HG03196 (cell line): ENCODE measurements around the gene CORO1C.
"Not testable (repeated sequence)": the region's sequence is repeated elsewhere in the genome, so short reads cannot be mapped to it uniquely, and the experiment has no call there.

ENCODE experiments used
- ATAC-seq: cut with Tn5 transposase; IDR thresholded peaks from one replicate; pipeline ENCODE4 v1.9.1; 2021; ENCODE audit not compliant: unreplicated experiment

The CORO1C gene

GRCh38 chr12:108731105-108731865, at the start of gene CORO1C:
TSS of gene CORO1C (minus strand) at chr12:108731518. CDS start at chr12:108701318, 30,200 bp downstream.
- ATAC-seq, result peak; percentile 77

- ATAC-seq, result no peak
Measured at GRCh38 chr12:108779998-108780688, 48.8 kb upstream of the CORO1C start.

- no peak for ATAC-seq
Measured at GRCh38 chr12:108778053-108778452, 46.7 kb upstream of the CORO1C start.

- ATAC-seq, result no peak
Measured at GRCh38 chr12:108777156-108777555, 45.8 kb upstream of the CORO1C start.

- ATAC-seq, result no peak
Measured at GRCh38 chr12:108773798-108774788, 42.8 kb upstream of the CORO1C start.

- no peak for ATAC-seq
Measured at GRCh38 chr12:108772891-108773797, 41.8 kb upstream of the CORO1C start.

- no peak for ATAC-seq
Measured at GRCh38 chr12:108772247-108772646, 40.9 kb upstream of the CORO1C start.

- ATAC-seq, result not testable (repeated sequence)
Measured at GRCh38 chr12:108771835-108772234, 40.5 kb upstream of the CORO1C start.

- ATAC-seq, result no peak
Measured at GRCh38 chr12:108770963-108771362, 39.6 kb upstream of the CORO1C start.

GRCh38 chr12:108770269-108770829, 39.0 kb upstream of the CORO1C start:
- ATAC-seq, result no peak

GRCh38 chr12:108768591-108769500, 37.5 kb upstream of the CORO1C start:
- peak; percentile 67 for ATAC-seq

GRCh38 chr12:108766294-108766693, 35.0 kb upstream of the CORO1C start:
- ATAC-seq, result no peak

GRCh38 chr12:108765289-108765764, 34.0 kb upstream of the CORO1C start:
- no peak for ATAC-seq

- ATAC-seq, result no peak
Measured at GRCh38 chr12:108764540-108765288, 33.4 kb upstream of the CORO1C start.

GRCh38 chr12:108761226-108761625, 29.9 kb upstream of the CORO1C start:
- no peak for ATAC-seq

- no peak for ATAC-seq
Measured at GRCh38 chr12:108759924-108760323, 28.6 kb upstream of the CORO1C start.

- ATAC-seq, result no peak
Measured at GRCh38 chr12:108757856-108758255, 26.5 kb upstream of the CORO1C start.

GRCh38 chr12:108756421-108756820, 25.1 kb upstream of the CORO1C start:
- ATAC-seq, result no peak
